ENCODE results near the gene BCL2. TPM values are rescaled to one million over a fixed set of nuclear protein-coding genes. Genes with fewer than 3 reads are reported as not detected.
A peak's percentile ranks its signal among the peaks of the same experiment; 100 is the strongest.

BCL2 gene
- total RNA-seq, 4 donors from 2014 or later, result 16.2 to 54.5 (median 20.7) TPM

GRCh38 chr18:63265326-63265725 lies 54.2 kb downstream of the BCL2 start:
- H3K27me3 ChIP-seq, result no peaks in the 10 kb centered on the region
- H3K27ac ChIP-seq, result no peak overlapping the region
- no peaks in the 10 kb centered on the region for H3K36me3 ChIP-seq
- no peak overlapping the region for H3K4me3 ChIP-seq
- peaks cover 0 to 10% (median 0%) of the 10 kb centered on the region in 4 donors for H3K4me1 ChIP-seq
- no peaks in the 10 kb centered on the region for H3K9me3 ChIP-seq
- DNase-seq, result no peak
- TF ChIP-seq POLR2A (IDR thresholded peaks at IDR 0.05) (no peak), CTCF (IDR thresholded peaks at IDR 0.05) (no peak)

GRCh38 chr18:63264871-63265270 lies 54.7 kb downstream of the BCL2 start:
- peaks cover 0 to 10% (median 0%) of the 10 kb centered on the region in 4 donors for H3K4me1 ChIP-seq
- H3K27me3 ChIP-seq, result no peaks in the 10 kb centered on the region
- H3K27ac ChIP-seq, result no peak overlapping the region
- H3K36me3 ChIP-seq, result no peaks in the 10 kb centered on the region
- H3K9me3 ChIP-seq, result no peaks in the 10 kb centered on the region
- DNase-seq, result no peak
- no peak overlapping the region for H3K4me3 ChIP-seq
- TF ChIP-seq CTCF (IDR thresholded peaks at IDR 0.05) (no peak), POLR2A (IDR thresholded peaks at IDR 0.05) (no peak)

- Histone ChIP-seq H3K4me1 (peaks cover 0 to 15% (median 0%) of the 10 kb centered on the region in 4 donors), H3K27ac (peak overlapping the region in 2 of 4 donors; percentile 11 to 53)
These were observed 56.1 kb downstream of the BCL2 start for GRCh38 chr18:63263444-63263843.

GRCh38 chr18:63262369-63263335 lies 56.9 kb downstream of the BCL2 start:
- H3K36me3 ChIP-seq, result no peaks in the 10 kb centered on the region
- TF ChIP-seq POLR2A (IDR thresholded peaks at IDR 0.05) (no peak), CTCF (IDR thresholded peaks at IDR 0.05) (no peak)
- peaks cover 0 to 15% (median 0%) of the 10 kb centered on the region in 4 donors for H3K4me1 ChIP-seq
- no peak for DNase-seq
- no peak overlapping the region for H3K4me3 ChIP-seq
- no peaks in the 10 kb centered on the region for H3K9me3 ChIP-seq
- peak overlapping the region; percentile 21 to 53 (median 42) for H3K27ac ChIP-seq
- H3K27me3 ChIP-seq, result no peaks in the 10 kb centered on the region

More at GRCh38 chr18:63263444-63263843, 56.1 kb downstream of the BCL2 start:
- H3K4me3 ChIP-seq, result no peak overlapping the region
- H3K36me3 ChIP-seq, result no peaks in the 10 kb centered on the region
- no peak for DNase-seq
- H3K27me3 ChIP-seq, result no peaks in the 10 kb centered on the region
- H3K9me3 ChIP-seq, result no peaks in the 10 kb centered on the region
- TF ChIP-seq POLR2A (IDR thresholded peaks at IDR 0.05) (no peak), CTCF (IDR thresholded peaks at IDR 0.05) (no peak)

GRCh38 chr18:63261029-63261428 lies 58.5 kb downstream of the BCL2 start:
- H3K27ac ChIP-seq, result no peak overlapping the region
- H3K4me1 ChIP-seq, result peaks cover 0 to 11% (median 0%) of the 10 kb centered on the region in 4 donors
- no peak for DNase-seq
- no peaks in the 10 kb centered on the region for H3K9me3 ChIP-seq
- H3K36me3 ChIP-seq, result no peaks in the 10 kb centered on the region
- TF ChIP-seq POLR2A (IDR thresholded peaks at IDR 0.05), result no peak
- TF ChIP-seq CTCF (IDR thresholded peaks at IDR 0.05), result no peak
- no peak overlapping the region for H3K4me3 ChIP-seq
- no peaks in the 10 kb centered on the region for H3K27me3 ChIP-seq

Measured in Peyer's patch (tissue), 4 donors.